ENCODE data around the gene NR2C2.

The NR2C2 gene

DNA sequence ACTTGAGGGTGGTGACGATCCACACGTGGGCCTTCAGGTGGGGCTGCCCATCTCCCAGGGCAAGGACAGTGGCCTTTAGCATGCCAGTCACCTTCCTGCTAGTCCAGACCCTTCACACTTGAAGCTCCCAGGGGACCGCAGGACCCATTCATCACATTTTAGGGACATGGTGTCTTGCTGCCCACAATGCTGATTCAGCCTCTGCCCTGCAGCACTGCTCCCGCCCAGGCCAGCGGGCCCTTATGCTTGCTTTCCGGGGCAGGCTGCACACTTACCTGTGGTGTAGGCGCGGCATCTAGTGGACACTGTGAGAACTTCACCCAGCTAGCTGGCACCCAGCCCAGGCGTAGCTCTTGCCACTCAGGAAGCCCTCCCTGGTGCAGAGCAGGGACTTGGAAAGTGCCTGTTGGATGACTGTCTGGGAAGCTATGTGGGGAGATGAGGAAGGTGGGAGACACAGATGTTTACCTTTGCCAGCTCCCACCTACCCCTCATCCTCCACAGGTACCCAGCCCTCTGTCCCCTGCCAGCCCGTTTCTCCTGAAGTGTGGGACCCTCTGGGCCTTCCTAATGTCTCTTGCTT lies 26.3 kb upstream of the NR2C2 start:
- Histone ChIP-seq H3K27me3 (ENCODE audit: insufficient read depth, poor library complexity, severe bottlenecking) (peaks cover 2% of the 10 kb centered on the region), H3K4me3 (replicated peaks; ENCODE audit: insufficient read depth, low read length) (no peak overlapping the region), H3K27ac (replicated peaks) (no peak overlapping the region)
- peak; percentile 80 to 81 for DNase-seq (ENCODE audit: low read depth in 1 of 2, low spot score in 1 of 2)
- TF ChIP-seq GABPA (IDR thresholded peaks at IDR 0.05; ENCODE audit: low read depth) (no peak), SPI1 (IDR thresholded peaks at IDR 0.05; ENCODE audit: borderline replicate concordance, low read depth) (no peak), POLR2AphosphoS5 (IDR thresholded peaks at IDR 0.05; ENCODE audit: low read depth) (no peak)
- TF ChIP-seq, protein P1, sequence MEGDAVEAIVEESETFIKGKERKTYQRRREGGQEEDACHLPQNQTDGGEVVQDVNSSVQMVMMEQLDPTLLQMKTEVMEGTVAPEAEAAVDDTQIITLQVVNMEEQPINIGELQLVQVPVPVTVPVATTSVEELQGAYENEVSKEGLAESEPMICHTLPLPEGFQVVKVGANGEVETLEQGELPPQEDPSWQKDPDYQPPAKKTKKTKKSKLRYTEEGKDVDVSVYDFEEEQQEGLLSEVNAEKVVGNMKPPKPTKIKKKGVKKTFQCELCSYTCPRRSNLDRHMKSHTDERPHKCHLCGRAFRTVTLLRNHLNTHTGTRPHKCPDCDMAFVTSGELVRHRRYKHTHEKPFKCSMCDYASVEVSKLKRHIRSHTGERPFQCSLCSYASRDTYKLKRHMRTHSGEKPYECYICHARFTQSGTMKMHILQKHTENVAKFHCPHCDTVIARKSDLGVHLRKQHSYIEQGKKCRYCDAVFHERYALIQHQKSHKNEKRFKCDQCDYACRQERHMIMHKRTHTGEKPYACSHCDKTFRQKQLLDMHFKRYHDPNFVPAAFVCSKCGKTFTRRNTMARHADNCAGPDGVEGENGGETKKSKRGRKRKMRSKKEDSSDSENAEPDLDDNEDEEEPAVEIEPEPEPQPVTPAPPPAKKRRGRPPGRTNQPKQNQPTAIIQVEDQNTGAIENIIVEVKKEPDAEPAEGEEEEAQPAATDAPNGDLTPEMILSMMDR (IDR thresholded peaks at IDR 0.05; ENCODE audit: insufficient read depth, low read length), result peak; percentile 86
- TF ChIP-seq, protein P2, sequence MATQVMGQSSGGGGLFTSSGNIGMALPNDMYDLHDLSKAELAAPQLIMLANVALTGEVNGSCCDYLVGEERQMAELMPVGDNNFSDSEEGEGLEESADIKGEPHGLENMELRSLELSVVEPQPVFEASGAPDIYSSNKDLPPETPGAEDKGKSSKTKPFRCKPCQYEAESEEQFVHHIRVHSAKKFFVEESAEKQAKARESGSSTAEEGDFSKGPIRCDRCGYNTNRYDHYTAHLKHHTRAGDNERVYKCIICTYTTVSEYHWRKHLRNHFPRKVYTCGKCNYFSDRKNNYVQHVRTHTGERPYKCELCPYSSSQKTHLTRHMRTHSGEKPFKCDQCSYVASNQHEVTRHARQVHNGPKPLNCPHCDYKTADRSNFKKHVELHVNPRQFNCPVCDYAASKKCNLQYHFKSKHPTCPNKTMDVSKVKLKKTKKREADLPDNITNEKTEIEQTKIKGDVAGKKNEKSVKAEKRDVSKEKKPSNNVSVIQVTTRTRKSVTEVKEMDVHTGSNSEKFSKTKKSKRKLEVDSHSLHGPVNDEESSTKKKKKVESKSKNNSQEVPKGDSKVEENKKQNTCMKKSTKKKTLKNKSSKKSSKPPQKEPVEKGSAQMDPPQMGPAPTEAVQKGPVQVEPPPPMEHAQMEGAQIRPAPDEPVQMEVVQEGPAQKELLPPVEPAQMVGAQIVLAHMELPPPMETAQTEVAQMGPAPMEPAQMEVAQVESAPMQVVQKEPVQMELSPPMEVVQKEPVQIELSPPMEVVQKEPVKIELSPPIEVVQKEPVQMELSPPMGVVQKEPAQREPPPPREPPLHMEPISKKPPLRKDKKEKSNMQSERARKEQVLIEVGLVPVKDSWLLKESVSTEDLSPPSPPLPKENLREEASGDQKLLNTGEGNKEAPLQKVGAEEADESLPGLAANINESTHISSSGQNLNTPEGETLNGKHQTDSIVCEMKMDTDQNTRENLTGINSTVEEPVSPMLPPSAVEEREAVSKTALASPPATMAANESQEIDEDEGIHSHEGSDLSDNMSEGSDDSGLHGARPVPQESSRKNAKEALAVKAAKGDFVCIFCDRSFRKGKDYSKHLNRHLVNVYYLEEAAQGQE (IDR thresholded peaks at IDR 0.05; ENCODE audit: insufficient replicate concordance, low read depth), result no peak

DNA sequence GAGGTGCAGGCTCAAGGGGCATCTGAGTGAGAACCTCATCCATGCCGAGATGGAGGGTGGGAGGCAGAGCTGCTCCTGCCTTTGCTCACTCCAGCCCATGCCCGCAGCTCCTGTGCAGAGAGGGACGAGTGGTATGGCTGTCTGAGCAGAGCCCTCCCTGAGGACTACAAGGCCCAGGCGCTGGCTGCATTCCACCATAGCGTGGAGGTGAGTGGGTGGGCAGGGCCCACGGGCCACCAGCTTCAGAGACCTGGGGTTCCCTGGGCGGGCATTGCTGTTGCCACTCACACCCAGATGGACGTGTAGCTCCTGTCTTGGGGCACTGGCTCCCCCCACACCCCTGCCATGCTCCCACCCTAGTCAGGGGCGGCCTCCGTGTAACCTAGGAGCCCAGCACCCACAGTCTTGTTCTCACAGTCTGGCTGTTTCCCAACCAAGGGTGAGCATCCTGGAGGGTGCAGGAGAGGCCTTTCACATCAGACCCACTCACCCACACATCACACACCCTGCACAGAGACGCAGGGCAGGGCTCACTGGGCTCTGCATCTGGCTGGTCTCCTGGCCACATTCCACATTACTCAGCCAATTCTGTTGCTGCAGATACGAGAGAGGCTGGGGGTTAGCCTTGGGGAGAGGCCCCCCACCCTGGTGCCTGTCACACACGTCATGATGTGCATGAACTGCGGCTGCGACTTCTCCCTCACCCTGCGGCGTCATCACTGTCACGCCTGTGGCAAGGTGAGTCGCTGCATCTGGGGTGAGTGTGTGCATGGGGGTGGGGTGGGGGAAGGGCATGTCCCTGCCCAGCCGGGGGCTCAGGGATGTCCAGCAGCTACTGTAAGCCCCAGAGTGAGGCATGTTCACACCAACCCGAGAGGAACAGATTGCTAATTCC lies 25.3 kb upstream of the NR2C2 start:
- no peak for DNase-seq (ENCODE audit: low read depth in 1 of 2, low spot score in 1 of 2)

DNA sequence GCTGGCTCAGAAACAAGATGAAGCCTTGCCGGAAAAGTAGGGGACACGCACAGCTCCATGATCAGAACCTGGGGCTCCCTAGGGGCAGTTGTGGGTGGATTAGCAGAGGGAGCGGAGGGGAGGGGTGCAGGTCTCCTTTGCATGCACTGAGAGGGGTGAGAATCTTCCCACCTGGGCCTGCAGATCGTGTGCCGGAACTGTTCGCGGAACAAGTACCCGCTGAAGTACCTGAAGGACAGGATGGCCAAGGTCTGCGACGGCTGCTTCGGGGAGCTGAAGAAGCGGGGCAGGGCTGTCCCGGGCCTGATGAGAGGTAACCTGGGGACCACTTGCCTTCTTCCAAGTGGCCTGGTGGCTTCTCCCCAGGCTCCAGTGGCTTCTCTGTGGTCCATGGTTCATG lies 24.5 kb upstream of the NR2C2 start:
- H3K27ac ChIP-seq (replicated peaks), result no peak overlapping the region
- TF ChIP-seq SPI1 (IDR thresholded peaks at IDR 0.05; ENCODE audit: borderline replicate concordance, low read depth), result no peak
- TF ChIP-seq POLR2AphosphoS5 (IDR thresholded peaks at IDR 0.05; ENCODE audit: low read depth), result no peak
- peaks cover 2% of the 10 kb centered on the region for H3K27me3 ChIP-seq (ENCODE audit: insufficient read depth, poor library complexity, severe bottlenecking)
- no peak overlapping the region for H3K4me3 ChIP-seq (replicated peaks; ENCODE audit: insufficient read depth, low read length)
- no peak for DNase-seq (ENCODE audit: low read depth in 1 of 2, low spot score in 1 of 2)

More for the DNA sequence above, 25.3 kb upstream of the NR2C2 start:
- Histone ChIP-seq H3K27ac (replicated peaks) (no peak overlapping the region), H3K4me3 (replicated peaks; ENCODE audit: insufficient read depth, low read length) (no peak overlapping the region), H3K27me3 (ENCODE audit: insufficient read depth, poor library complexity, severe bottlenecking) (peaks cover 2% of the 10 kb centered on the region)
- TF ChIP-seq, protein P2 (IDR thresholded peaks at IDR 0.05; ENCODE audit: insufficient replicate concordance, low read depth), result no peak
- TF ChIP-seq SPI1 (IDR thresholded peaks at IDR 0.05; ENCODE audit: borderline replicate concordance, low read depth) (no peak), GABPA (IDR thresholded peaks at IDR 0.05; ENCODE audit: low read depth) (no peak), POLR2AphosphoS5 (IDR thresholded peaks at IDR 0.05; ENCODE audit: low read depth) (no peak)
- TF ChIP-seq, protein P1 (IDR thresholded peaks at IDR 0.05; ENCODE audit: insufficient read depth, low read length), result no peak

DNA sequence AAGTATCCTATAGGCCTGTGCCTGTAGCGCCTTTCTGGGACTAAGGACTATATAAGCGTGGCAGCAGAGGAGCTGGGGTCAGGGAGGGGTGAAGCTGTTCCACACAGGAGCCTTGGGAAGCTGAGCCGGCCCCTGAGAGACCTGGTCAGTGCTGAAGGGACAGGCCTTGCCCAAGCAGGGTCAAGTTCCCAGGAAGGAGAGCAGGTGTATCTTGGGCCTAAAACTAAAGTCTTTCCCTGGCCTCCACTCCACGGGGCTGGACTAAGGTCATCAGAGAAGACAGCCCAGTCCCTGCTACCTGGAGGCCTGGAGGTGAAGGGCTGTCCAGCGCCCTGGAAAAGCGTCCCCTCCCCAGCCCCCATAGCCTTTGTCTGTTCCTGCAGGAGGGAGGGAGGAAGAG lies 23.9 kb upstream of the NR2C2 start:
- no peak overlapping the region for H3K4me3 ChIP-seq (replicated peaks; ENCODE audit: insufficient read depth, low read length)
- peaks cover 2% of the 10 kb centered on the region for H3K27me3 ChIP-seq (ENCODE audit: insufficient read depth, poor library complexity, severe bottlenecking)
- no peak for DNase-seq (ENCODE audit: low read depth in 1 of 2, low spot score in 1 of 2)
- TF ChIP-seq GABPA (IDR thresholded peaks at IDR 0.05; ENCODE audit: low read depth) (no peak), SPI1 (IDR thresholded peaks at IDR 0.05; ENCODE audit: borderline replicate concordance, low read depth) (no peak), POLR2AphosphoS5 (IDR thresholded peaks at IDR 0.05; ENCODE audit: low read depth) (no peak)
- TF ChIP-seq, protein P1 (IDR thresholded peaks at IDR 0.05; ENCODE audit: insufficient read depth, low read length), result no peak
- TF ChIP-seq, protein P2 (IDR thresholded peaks at IDR 0.05; ENCODE audit: insufficient replicate concordance, low read depth), result no peak
- H3K27ac ChIP-seq (replicated peaks), result no peak overlapping the region
